Mucosa of gallbladder (tissue), 1 donor: ENCODE data around the gene LIMS1. TPM values are rescaled to one million over a fixed set of nuclear protein-coding genes. Genes with fewer than 3 reads are reported as not detected.
"Not testable (repeated sequence)": the region's sequence is repeated elsewhere in the genome, so short reads cannot be mapped to it uniquely, and the experiment has no call there.

Experiments
- DNase-seq: peaks from one replicate; pipeline ENCODE4 v3.0.0-alpha.2; 2020; ENCODE audit warnings: low spot score
- total RNA-seq: library from RNA; stranded (reverse); gene quantifications from one replicate; pipeline ENCODE4 v1.2.1, GENCODE V29; 2021
- donor health status: DM: no; HTN: no; CAD: no.

The LIMS1 gene
- total RNA-seq, 1 donor from 2014 or later: 64.1 TPM

GRCh38 chr2:108634576-108635160 is 100.4 kb downstream of the LIMS1 start:
- no peak for DNase-seq

DNA sequence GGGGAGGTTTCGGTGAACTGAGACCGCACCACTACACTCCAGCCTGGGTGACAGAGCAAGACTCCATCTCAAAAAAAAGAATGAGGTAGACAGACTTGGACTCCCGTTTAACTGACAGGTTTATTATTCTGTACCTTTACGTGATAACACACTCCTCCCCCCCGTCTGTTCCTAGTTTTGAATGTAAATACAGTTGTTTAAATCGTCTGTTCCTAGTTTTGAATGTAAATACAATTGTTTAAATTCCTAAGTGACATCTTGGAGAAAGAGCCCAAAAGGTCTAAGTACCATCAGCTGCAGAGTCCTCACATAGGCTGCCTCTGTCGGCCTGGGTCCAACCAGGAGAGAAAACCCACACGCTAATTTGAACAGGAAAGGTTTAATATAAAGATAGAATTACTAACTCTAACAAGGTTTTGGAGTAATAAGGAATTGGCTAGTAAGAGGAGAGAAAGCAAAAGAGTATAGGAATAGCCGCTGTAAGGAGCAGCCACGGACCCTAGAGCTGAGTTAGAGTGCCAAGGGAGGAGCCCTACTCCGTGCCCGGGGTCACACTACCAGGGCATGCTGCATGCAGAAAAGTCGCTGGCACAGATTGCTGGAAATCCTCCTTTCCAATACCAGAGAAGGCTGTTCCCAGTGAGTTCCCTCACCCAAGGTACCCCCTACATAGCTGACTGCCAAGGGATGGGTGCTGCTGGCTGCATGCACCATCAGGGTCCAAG is 101.5 kb downstream of the LIMS1 start:
- no peak for DNase-seq

DNA sequence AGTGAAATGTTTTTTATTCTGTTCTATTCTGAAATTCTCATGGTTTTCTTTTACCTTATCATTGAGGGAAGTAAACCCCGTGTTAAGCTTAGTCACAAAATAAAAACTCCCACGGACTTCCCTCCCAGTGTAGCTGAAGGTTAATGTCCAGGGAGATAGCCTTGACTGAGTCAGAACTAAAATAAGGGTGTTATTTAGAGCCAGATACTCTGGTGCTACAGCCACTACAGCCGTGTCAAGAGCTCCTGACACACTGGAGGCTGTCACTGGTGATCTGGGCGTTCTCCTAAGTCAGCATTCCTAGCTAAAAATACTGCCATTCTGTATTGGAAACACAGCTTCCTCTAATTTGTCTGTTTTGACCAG is 103.0 kb downstream of the LIMS1 start:
- peak; percentile 33 for DNase-seq

- no peak for DNase-seq
Measured at GRCh38 chr2:108640731-108641130, 106.5 kb downstream of the LIMS1 start.

GRCh38 chr2:108641756-108642155 is 107.5 kb downstream of the LIMS1 start:
- DNase-seq: no peak

- DNase-seq: no peak
Measured at GRCh38 chr2:108643261-108643849, 109.1 kb downstream of the LIMS1 start.

GRCh38 chr2:108643862-108644261 is 109.6 kb downstream of the LIMS1 start:
- not testable (repeated sequence) for DNase-seq

DNA sequence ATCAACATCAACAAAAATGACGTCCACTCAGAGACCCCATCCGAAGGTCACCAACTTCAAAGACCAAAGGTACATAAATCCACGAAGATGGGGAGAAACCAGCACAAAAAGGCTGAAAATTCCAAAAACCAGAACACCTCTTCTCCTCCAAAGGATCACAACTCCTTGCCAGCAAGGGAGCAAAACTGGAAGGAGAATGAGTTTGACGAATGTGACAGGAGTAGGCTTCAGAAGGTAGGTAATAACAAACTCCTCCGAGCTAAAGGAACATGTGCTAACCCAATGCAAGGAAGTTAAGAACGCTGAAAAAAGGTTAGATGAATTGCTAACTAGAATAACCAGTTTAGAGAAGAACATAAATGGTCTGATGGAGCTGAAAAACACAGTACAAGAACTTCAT is 110.2 kb downstream of the LIMS1 start:
- DNase-seq: not testable (repeated sequence)

GRCh38 chr2:108648796-108649195 is 114.5 kb downstream of the LIMS1 start:
- DNase-seq: not testable (repeated sequence)

DNA sequence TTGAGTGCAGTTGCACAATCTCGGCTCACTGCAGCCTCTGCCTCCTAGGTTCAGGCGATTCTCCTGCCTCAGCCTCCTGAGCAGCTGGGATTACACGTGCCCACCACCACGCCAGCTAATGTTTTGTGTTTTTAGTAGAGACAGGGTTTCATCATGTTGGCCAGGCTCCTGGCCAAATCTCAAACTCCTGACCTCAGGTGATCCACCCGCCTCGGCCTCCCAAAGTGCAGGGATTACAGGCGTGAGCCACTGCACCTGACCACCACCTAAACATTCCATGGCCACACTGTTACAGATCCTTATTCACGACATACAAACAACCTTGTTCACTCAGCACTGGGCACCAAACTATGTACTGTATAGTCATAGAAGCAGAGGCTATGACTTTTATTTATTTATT is 116.2 kb downstream of the LIMS1 start:
- not testable (repeated sequence) for DNase-seq

- not testable (repeated sequence) for DNase-seq
Measured at GRCh38 chr2:108651468-108651867, 117.2 kb downstream of the LIMS1 start.

DNA sequence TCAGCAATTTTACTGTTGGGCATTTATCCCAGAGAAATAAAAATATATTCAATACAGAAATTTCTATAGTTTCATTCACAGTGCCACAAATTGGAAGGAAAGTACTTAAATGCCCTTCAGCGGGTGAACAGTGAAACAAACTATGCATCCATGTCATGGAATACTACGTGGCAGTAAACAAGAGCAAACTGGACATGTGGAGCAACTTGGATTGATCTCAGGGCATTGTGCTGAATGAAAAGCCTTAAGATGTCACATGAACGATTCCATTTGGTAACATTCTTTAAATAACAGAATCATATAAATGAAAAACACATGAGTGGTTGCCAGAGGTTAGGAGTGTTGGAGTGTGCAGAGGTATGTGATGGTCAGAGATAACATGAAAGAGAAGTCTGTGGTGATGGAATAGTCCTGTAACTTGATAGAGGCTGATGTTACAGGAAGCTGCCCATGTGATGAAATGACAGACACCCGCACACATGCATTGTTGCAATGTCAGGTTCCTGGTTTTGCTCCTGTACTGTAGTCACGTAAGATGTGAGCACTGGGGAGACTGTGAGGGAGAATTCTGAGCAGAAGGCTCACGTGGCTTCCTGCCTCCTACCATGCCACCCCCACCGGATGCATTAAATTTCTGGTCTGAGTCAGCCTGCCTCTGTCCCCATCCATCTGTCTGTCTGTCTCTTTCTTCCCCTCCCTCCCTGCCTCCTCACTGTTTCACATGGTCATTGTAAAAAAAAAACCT is 118.1 kb downstream of the LIMS1 start:
- DNase-seq: not testable (repeated sequence)

DNA sequence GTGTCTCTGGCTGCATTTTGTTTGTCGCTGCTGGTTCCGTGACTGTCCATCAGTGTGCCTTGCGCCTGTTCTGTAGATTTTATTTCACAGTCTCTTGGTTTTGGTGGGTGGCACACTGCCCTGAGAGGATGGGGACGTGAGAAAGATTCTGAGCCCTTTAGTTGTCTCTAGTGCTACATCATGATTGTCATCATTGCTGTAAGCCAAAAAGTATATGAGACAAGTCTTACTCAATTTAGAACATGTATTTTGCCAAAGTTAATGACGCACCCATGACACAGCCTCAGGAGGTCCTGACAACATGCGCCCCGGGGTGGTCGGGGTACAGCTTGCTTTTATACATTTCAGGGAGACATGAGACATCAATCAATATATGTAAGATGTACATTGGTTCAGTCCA is 119.2 kb downstream of the LIMS1 start:
- not testable (repeated sequence) for DNase-seq

DNA sequence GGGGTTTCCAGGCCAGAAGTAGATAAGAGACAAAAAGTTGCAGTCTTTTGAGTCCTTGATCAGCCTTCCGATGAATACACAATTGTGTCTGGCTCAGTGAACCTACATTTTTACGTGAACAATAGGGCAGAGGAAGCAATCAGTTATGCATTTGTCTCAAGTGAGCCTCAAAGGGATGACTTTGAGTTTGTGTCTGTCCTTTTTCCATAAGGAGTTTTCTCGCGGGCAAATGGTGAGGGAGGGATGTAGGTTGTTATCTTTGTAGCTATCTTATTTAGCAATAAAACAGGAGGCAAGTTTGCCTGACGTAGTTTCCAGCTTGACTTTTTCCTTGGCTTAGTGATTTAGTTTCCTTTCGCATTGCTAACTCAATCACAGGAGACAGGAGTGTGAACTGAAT is 119.6 kb downstream of the LIMS1 start:
- not testable (repeated sequence) for DNase-seq

DNA sequence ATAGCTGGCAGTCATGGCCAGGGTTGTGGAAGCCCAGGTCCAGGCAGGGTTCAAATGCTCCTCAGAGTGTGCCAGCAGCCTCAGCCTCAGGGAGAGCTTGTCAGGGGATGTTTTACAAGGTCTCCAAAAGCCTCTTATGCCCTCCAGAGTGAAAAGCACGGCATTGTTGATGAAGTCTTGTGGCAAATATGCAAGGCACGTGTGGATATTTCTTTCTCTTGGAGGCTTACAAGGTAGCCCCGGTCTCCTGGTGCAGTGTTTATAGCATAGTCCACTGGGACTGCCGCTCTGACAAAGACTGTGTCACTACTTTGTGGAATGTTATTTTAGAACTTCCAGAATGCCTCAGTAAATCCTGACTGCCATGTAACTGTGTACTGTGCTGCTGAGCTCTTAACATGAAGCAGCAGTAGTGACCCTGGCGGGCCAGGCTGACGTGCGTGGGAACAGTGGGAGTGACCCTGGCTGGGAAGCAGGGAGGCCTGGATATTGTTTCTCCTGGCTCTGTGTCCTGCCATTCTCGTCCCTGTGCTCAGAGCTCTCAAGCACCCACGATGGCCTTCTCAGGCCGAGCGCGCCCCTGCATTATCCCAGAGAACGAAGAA is 120.4 kb downstream of the LIMS1 start:
- DNase-seq: peak; percentile 60

DNA sequence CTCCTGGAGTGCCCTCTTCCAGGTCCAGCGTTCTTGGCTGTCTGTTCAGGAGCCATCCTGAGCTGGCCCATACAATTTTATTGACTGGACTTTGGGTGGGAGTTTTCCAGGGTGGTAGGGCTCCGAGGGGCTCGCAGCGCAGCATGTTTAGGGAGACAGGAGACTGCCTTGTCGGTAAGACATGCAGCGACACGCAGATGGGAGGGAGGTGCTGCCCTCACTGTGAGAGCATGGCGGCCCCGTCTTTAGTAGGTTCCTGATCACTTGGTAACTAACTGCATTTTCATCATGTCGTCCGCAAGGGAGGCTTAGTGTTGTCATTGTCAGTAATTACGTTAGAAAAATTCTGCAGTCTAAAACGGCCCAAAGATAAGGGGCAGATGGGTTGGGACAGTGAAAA is 121.0 kb downstream of the LIMS1 start:
- DNase-seq: not testable (repeated sequence)

DNA sequence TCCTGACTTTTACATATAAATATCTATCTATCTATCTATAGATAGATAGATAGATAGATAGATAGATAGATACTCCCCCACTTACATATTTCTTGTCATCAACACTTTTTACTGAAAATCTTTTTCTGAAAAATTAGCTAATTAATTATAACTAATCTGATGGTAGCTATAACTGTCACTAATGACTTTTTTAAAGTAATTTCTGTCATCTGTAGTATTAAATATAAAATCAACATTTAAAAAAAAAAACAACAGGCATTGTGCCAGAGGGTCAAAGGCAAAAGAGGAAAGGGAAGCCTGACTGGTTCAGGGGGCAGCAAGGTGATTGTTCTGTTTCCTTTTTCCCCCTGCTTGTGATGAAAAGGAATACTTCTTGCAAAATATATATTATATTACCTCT is 122.0 kb downstream of the LIMS1 start:
- not testable (repeated sequence) for DNase-seq

- DNase-seq: not testable (repeated sequence)
Measured at GRCh38 chr2:108657517-108657916, 123.2 kb downstream of the LIMS1 start.

GRCh38 chr2:108658553-108658952 is 124.3 kb downstream of the LIMS1 start:
- not testable (repeated sequence) for DNase-seq

- not testable (repeated sequence) for DNase-seq
Measured at GRCh38 chr2:108661493-108661892, 127.2 kb downstream of the LIMS1 start.

DNA sequence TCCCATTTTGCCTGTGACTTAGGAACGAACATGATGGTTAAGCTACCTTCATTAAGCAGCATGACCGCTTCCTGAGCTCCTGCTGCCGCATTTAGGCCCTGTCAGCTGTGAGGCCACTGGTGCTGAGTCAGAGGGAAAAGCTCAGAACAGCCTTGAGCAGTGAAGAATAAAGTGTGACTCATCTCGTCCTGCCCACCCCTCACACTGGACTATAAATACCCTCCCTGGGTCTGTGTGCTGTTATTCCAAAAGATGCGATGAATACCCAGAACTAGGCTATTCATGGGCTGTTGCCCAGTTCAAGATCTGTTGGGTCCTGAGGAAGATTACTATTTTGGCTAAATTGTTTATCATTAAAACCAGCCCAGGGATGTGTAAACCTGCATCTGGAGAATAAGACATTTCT is 127.9 kb downstream of the LIMS1 start:
- peak; percentile 40 for DNase-seq

GRCh38 chr2:108663346-108663745 is 129.1 kb downstream of the LIMS1 start:
- not testable (repeated sequence) for DNase-seq
